Measurements from ENCODE around the gene CCNJL. TPM values are rescaled to one million over a fixed set of nuclear protein-coding genes. Genes with fewer than 3 reads are reported as not detected.

The CCNJL gene
- total and polyA plus RNA-seq, 12 donors = 2.9 to 20.8 (median 6.4) TPM

GRCh38 chr5:160354666-160355065, 42.3 kb upstream of the CCNJL start:
- peaks cover 7 to 43% (median 26%) of the 10 kb centered on the region in 9 donors for H3K4me1 ChIP-seq
- intact Hi-C loops (cut with DNase I) = no loop called here
- DNase-seq (no peak), ATAC-seq (no peak)
- WGBS, 2 donors = 96 to 97% methylated on average over 14 of the region's 14 CpGs
- no peak for TF ChIP-seq CTCF (IDR thresholded peaks at IDR 0.05)
- H3K27me3 ChIP-seq = no peaks in the 10 kb centered on the region
- no peak overlapping the region for H3K4me3 ChIP-seq
- peaks cover 0 to 6% (median 0%) of the 10 kb centered on the region in 9 donors for H3K36me3 ChIP-seq
- H3K27ac ChIP-seq = no peak overlapping the region
- H3K9me3 ChIP-seq = no peaks in the 10 kb centered on the region

- H3K4me3 ChIP-seq = no peak overlapping the region
These were observed 41.0 kb upstream of the CCNJL start for GRCh38 chr5:160353379-160353778.

GRCh38 chr5:160352308-160352707, 39.9 kb upstream of the CCNJL start:
- no peaks in the 10 kb centered on the region for H3K27me3 ChIP-seq
- no peak for ATAC-seq
- no peak for DNase-seq

More at GRCh38 chr5:160353379-160353778, 41.0 kb upstream of the CCNJL start:
- no peak for TF ChIP-seq CTCF (IDR thresholded peaks at IDR 0.05)
- intact Hi-C loops (cut with DNase I) = no loop called here
- Histone ChIP-seq H3K4me1 (peaks cover 6 to 31% (median 15%) of the 10 kb centered on the region in 9 donors), H3K27ac (no peak overlapping the region), H3K9me3 (no peaks in the 10 kb centered on the region), H3K36me3 (peaks cover 0 to 9% (median 0%) of the 10 kb centered on the region in 9 donors), H3K27me3 (no peaks in the 10 kb centered on the region)
- ATAC-seq (peak in 5 of 8 donors; percentile 17 to 69 (median 34)), DNase-seq (no peak)
- 75 to 86% methylated on average over 8 of the region's 8 CpGs for WGBS, 2 donors

GRCh38 chr5:160349935-160350303, 37.6 kb upstream of the CCNJL start:
- Histone ChIP-seq H3K9me3 (no peaks in the 10 kb centered on the region), H3K4me1 (peaks cover 0 to 18% (median 0%) of the 10 kb centered on the region in 9 donors), H3K36me3 (peaks cover 0 to 9% (median 0%) of the 10 kb centered on the region in 9 donors), H3K27me3 (no peaks in the 10 kb centered on the region), H3K4me3 (no peak overlapping the region), H3K27ac (no peak overlapping the region)
- ATAC-seq = no peak
- intact Hi-C loops (cut with DNase I) = loop anchor here in 4 of 10 donors (5.0 to 10.0 kb wide), 4 partner anchors 85 to 328 kb away; no protein-coding TSS in a partner anchor
- WGBS, 2 donors = 71 to 80% methylated on average over 4 of the region's 4 CpGs
- no peak for DNase-seq
- TF ChIP-seq CTCF (IDR thresholded peaks at IDR 0.05) = no peak

More at GRCh38 chr5:160352308-160352707, 39.9 kb upstream of the CCNJL start:
- WGBS, 2 donors = 92 to 96% methylated on average over 4 of the region's 4 CpGs
- Histone ChIP-seq H3K4me3 (no peak overlapping the region), H3K4me1 (peaks cover 4 to 24% (median 8%) of the 10 kb centered on the region in 9 donors), H3K9me3 (no peaks in the 10 kb centered on the region), H3K36me3 (peaks cover 0 to 9% (median 0%) of the 10 kb centered on the region in 9 donors), H3K27ac (no peak overlapping the region)
- TF ChIP-seq CTCF (IDR thresholded peaks at IDR 0.05) = no peak
- intact Hi-C loops (cut with DNase I) = no loop called here

Data from heart right ventricle (tissue), 16 donors.